ENCODE results near the gene LRRC8D. TPM values are rescaled to one million over a fixed set of nuclear protein-coding genes. Genes with fewer than 3 reads are reported as not detected.
A peak's percentile ranks its signal among the peaks of the same experiment; 100 is the strongest.

The LRRC8D gene
- total RNA-seq, 1 experiment from 2014 or later: 19.6 TPM

DNA sequence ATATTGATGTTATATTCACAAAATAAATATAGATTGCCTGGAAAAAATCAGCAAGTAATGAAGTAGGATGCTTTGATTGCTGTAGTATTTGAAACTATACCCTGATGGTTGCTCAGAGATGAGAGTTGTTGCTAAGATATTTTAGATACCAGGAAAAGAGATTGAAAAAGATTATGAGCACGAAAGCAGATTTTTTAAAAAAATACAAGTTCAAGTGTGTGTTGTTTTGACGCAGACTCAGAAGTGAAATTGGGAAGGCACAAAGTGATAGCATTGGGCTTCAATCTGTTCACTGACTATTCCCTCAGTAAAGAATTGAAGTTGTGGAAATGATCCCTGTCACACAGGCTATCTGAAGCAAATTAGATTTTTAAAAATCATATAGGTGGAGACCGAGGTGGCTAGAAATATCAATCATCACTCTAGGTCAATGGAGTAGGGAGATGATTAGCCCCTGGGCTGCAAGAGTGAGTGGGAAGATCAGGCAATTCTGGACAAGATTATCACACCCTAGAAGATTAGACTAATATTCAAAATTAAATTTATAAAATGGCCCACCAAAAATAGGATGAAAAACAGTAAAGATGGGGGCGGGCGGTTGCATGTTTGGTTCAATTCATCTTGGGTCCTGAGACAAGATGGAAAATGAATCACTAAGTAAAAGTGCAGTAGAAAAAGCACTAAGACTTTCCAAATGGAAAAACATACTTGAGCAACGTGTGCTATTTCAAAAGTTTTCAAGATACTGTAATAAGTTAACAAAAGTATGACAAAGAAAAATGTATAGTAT lies 41.5 kb upstream of the LRRC8D start:
- CTCF ChIA-PET: no interaction called here

DNA sequence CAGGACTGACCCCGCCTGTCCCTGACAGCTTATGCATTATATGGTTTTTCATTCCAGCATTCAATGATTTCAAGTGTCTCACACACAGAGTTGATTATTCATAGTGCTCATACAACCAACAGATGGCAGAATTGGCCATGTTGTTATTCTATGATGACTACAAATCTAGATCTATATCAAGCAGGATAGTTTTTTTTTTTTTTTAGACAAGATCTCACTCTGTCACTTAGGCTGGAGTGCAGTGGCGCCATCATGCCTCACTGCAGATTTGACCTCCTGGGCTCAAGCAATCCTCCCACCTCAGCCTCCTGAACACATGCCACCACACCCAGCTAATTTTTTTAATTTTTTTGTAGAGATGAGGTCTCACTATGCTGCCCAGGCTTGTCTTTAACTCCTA lies 40.1 kb upstream of the LRRC8D start:
- TF ChIP-seq EZH2phosphoT487 (IDR thresholded peaks at IDR 0.05; ENCODE audit: borderline replicate concordance, low read length) (no peak), CTCF (conservative IDR thresholded peaks at IDR 0.05; ENCODE audit: low read depth, low read length) (peak; percentile 81), EZH2 (IDR thresholded peaks at IDR 0.05; ENCODE audit: low read length, unreplicated experiment) (no peak)
- Histone ChIP-seq H3K9me2 (replicated peaks; ENCODE audit: low read length) (no peaks in the 10 kb centered on the region), H3K27me3 (ENCODE audit: low read length) (no peaks in the 10 kb centered on the region), H2AFZ (ENCODE audit: low read length) (no peak overlapping the region), H3K4me3 (ENCODE audit: low read length) (no peak overlapping the region), H3K9ac (ENCODE audit: low read length) (no peak overlapping the region), H3K4me2 (ENCODE audit: low read length) (no peak overlapping the region), H3K36me3 (ENCODE audit: low read depth, low read length) (no peaks in the 10 kb centered on the region), H3K4me1 (ENCODE audit: insufficient read depth, low read length) (no peaks in the 10 kb centered on the region), H3K9me3 (ENCODE audit: low read length) (no peaks in the 10 kb centered on the region), H3F3A (ENCODE audit: low read length, unreplicated experiment) (no peaks in the 10 kb centered on the region), H3K79me2 (ENCODE audit: low read length) (no peaks in the 10 kb centered on the region), H4K20me1 (ENCODE audit: low read length) (no peaks in the 10 kb centered on the region), H3K27ac (ENCODE audit: low read length) (no peak overlapping the region)
- intact Hi-C loops (cut with micrococcal nuclease): loop anchor here (1.0 to 10.0 kb wide), 3 partner anchors 207 to 324 kb away; no protein-coding TSS in a partner anchor
- DNase-seq: peak; percentile 76
- ATAC-seq: peak; percentile 94
- ChIA-PET CTCF (interaction anchor here (0.6 to 0.7 kb wide), 2 partner anchors 296 to 346 kb away, joined by 3 to 4 read pairs; no protein-coding TSS in a partner anchor), POLR2A (ENCODE audit: unreplicated experiment) (no interaction called here)
- no TSS peak for BruUV-seq (replicated peaks)

More for the DNA sequence above, 41.5 kb upstream of the LRRC8D start:
- H3K4me3 ChIP-seq (ENCODE audit: low read length): no peak overlapping the region
- DNase-seq (no peak), ATAC-seq (no peak)
- H3K79me2 ChIP-seq (ENCODE audit: low read length): no peaks in the 10 kb centered on the region
- TF ChIP-seq CTCF (conservative IDR thresholded peaks at IDR 0.05; ENCODE audit: low read depth, low read length) (no peak), EZH2 (IDR thresholded peaks at IDR 0.05; ENCODE audit: low read length, unreplicated experiment) (no peak), EZH2phosphoT487 (IDR thresholded peaks at IDR 0.05; ENCODE audit: borderline replicate concordance, low read length) (no peak)
- no peaks in the 10 kb centered on the region for H3K27me3 ChIP-seq (ENCODE audit: low read length)
- BruUV-seq (replicated peaks): no TSS peak
- H3K9me3 ChIP-seq (ENCODE audit: low read length): no peaks in the 10 kb centered on the region
- H2AFZ ChIP-seq (ENCODE audit: low read length): no peak overlapping the region
- no peaks in the 10 kb centered on the region for H3K36me3 ChIP-seq (ENCODE audit: low read depth, low read length)
- no peak overlapping the region for H3K4me2 ChIP-seq (ENCODE audit: low read length)
- H3K27ac ChIP-seq (ENCODE audit: low read length): no peak overlapping the region
- POLR2A ChIA-PET (ENCODE audit: unreplicated experiment): no interaction called here
- no peak overlapping the region for H3K9ac ChIP-seq (ENCODE audit: low read length)
- H4K20me1 ChIP-seq (ENCODE audit: low read length): no peaks in the 10 kb centered on the region
- no peaks in the 10 kb centered on the region for H3K4me1 ChIP-seq (ENCODE audit: insufficient read depth, low read length)
- intact Hi-C loops (cut with micrococcal nuclease): no loop called here
- H3F3A ChIP-seq (ENCODE audit: low read length, unreplicated experiment): no peaks in the 10 kb centered on the region
- no peaks in the 10 kb centered on the region for H3K9me2 ChIP-seq (replicated peaks; ENCODE audit: low read length)
